ENCODE results near the gene SLC25A13. TPM values are rescaled to one million over a fixed set of nuclear protein-coding genes. Genes with fewer than 3 reads are reported as not detected.

The SLC25A13 gene
- total RNA-seq, 1 experiment from 2014 or later = 77.2 TPM

DNA sequence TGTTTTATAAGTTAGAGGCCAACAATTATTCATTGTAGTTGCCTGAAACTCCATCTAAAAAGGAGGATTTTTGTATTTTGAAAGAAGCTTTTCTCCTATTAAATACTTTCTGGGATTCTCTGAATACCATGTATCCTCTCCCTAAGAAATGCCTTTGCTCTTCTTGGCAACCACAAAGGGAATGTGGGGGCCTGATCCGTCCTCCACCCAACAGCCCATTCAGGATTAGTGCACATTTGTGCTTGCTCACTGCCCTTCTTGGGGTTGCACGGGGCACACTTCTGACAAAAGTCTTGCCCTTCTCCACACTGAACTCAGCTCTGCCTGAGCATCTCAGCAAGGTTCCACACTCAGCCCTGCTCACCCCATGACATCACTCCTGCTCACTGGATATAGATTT, 194.2 kb downstream of the SLC25A13 start (continued):
- TF ChIP-seq ZNF138 (CRISPR knock-in tag; conservative IDR thresholded peaks at IDR 0.05) = no peak
- no peak for TF ChIP-seq ZNF396 (CRISPR knock-in tag; IDR thresholded peaks at IDR 0.05; ENCODE audit: borderline replicate concordance)
- TF ChIP-seq, protein P1, sequence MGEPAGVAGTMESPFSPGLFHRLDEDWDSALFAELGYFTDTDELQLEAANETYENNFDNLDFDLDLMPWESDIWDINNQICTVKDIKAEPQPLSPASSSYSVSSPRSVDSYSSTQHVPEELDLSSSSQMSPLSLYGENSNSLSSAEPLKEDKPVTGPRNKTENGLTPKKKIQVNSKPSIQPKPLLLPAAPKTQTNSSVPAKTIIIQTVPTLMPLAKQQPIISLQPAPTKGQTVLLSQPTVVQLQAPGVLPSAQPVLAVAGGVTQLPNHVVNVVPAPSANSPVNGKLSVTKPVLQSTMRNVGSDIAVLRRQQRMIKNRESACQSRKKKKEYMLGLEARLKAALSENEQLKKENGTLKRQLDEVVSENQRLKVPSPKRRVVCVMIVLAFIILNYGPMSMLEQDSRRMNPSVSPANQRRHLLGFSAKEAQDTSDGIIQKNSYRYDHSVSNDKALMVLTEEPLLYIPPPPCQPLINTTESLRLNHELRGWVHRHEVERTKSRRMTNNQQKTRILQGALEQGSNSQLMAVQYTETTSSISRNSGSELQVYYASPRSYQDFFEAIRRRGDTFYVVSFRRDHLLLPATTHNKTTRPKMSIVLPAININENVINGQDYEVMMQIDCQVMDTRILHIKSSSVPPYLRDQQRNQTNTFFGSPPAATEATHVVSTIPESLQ (CRISPR knock-in tag; IDR thresholded peaks at IDR 0.05) = no peak
- TF ChIP-seq, protein P2, sequence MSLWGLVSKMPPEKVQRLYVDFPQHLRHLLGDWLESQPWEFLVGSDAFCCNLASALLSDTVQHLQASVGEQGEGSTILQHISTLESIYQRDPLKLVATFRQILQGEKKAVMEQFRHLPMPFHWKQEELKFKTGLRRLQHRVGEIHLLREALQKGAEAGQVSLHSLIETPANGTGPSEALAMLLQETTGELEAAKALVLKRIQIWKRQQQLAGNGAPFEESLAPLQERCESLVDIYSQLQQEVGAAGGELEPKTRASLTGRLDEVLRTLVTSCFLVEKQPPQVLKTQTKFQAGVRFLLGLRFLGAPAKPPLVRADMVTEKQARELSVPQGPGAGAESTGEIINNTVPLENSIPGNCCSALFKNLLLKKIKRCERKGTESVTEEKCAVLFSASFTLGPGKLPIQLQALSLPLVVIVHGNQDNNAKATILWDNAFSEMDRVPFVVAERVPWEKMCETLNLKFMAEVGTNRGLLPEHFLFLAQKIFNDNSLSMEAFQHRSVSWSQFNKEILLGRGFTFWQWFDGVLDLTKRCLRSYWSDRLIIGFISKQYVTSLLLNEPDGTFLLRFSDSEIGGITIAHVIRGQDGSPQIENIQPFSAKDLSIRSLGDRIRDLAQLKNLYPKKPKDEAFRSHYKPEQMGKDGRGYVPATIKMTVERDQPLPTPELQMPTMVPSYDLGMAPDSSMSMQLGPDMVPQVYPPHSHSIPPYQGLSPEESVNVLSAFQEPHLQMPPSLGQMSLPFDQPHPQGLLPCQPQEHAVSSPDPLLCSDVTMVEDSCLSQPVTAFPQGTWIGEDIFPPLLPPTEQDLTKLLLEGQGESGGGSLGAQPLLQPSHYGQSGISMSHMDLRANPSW (CRISPR knock-in tag; conservative IDR thresholded peaks at IDR 0.05; ENCODE audit: low read depth) = no peak
- TF ChIP-seq, protein P3, sequence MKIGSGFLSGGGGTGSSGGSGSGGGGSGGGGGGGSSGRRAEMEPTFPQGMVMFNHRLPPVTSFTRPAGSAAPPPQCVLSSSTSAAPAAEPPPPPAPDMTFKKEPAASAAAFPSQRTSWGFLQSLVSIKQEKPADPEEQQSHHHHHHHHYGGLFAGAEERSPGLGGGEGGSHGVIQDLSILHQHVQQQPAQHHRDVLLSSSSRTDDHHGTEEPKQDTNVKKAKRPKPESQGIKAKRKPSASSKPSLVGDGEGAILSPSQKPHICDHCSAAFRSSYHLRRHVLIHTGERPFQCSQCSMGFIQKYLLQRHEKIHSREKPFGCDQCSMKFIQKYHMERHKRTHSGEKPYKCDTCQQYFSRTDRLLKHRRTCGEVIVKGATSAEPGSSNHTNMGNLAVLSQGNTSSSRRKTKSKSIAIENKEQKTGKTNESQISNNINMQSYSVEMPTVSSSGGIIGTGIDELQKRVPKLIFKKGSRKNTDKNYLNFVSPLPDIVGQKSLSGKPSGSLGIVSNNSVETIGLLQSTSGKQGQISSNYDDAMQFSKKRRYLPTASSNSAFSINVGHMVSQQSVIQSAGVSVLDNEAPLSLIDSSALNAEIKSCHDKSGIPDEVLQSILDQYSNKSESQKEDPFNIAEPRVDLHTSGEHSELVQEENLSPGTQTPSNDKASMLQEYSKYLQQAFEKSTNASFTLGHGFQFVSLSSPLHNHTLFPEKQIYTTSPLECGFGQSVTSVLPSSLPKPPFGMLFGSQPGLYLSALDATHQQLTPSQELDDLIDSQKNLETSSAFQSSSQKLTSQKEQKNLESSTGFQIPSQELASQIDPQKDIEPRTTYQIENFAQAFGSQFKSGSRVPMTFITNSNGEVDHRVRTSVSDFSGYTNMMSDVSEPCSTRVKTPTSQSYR (CRISPR knock-in tag; IDR thresholded peaks at IDR 0.05) = no peak
- TF ChIP-seq, protein P4, sequence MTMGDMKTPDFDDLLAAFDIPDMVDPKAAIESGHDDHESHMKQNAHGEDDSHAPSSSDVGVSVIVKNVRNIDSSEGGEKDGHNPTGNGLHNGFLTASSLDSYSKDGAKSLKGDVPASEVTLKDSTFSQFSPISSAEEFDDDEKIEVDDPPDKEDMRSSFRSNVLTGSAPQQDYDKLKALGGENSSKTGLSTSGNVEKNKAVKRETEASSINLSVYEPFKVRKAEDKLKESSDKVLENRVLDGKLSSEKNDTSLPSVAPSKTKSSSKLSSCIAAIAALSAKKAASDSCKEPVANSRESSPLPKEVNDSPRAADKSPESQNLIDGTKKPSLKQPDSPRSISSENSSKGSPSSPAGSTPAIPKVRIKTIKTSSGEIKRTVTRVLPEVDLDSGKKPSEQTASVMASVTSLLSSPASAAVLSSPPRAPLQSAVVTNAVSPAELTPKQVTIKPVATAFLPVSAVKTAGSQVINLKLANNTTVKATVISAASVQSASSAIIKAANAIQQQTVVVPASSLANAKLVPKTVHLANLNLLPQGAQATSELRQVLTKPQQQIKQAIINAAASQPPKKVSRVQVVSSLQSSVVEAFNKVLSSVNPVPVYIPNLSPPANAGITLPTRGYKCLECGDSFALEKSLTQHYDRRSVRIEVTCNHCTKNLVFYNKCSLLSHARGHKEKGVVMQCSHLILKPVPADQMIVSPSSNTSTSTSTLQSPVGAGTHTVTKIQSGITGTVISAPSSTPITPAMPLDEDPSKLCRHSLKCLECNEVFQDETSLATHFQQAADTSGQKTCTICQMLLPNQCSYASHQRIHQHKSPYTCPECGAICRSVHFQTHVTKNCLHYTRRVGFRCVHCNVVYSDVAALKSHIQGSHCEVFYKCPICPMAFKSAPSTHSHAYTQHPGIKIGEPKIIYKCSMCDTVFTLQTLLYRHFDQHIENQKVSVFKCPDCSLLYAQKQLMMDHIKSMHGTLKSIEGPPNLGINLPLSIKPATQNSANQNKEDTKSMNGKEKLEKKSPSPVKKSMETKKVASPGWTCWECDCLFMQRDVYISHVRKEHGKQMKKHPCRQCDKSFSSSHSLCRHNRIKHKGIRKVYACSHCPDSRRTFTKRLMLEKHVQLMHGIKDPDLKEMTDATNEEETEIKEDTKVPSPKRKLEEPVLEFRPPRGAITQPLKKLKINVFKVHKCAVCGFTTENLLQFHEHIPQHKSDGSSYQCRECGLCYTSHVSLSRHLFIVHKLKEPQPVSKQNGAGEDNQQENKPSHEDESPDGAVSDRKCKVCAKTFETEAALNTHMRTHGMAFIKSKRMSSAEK (CRISPR knock-in tag; IDR thresholded peaks at IDR 0.05; ENCODE audit: borderline replicate concordance) = no peak

DNA sequence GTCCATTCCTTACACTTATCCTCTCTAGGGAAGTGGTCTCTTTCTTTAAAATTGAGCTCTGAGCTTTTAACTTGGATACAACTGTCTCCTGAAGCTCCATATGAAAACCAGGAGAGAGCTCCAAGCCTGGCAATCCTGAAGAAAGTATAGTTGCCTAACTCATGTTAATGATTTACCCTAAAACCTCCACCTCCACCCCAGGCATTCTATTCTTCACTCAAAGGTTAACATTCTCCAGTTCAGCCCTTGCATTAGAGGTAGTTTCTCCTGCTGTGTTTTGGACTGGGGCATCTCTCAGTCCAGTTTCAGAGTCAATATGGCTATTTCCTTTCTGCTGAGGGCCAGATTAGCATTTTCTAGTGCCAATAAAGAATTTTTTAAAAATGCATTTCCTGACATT, 195.5 kb downstream of the SLC25A13 start:
- DNase-seq (ENCODE audit: low spot score) = no peak
- peak; percentile 86 for ATAC-seq
- Mint-ChIP-seq H3K9me3 (no peaks in the 10 kb centered on the region), H3K27me3 (ENCODE audit: low read depth) (peaks cover 6% of the 10 kb centered on the region; the same call in 1 of the 2 replicates), H3K4me3 (no peak overlapping the region), H3K4me1 (peaks cover 28% of the 10 kb centered on the region), H3K36me3 (peaks cover 4% of the 10 kb centered on the region), H3K27ac (no peak overlapping the region)
- CTCF ChIA-PET = interaction anchor here (0.6 kb wide), 1 partner anchor 37 kb away, joined by 3 read pairs; no protein-coding TSS in a partner anchor
- POLR2A ChIA-PET = no interaction called here
- TF ChIP-seq SP1 (CRISPR knock-in tag; conservative IDR thresholded peaks at IDR 0.05) (no peak), ZNF416 (CRISPR knock-in tag; IDR thresholded peaks at IDR 0.05) (no peak), ZBTB21 (CRISPR knock-in tag; IDR thresholded peaks at IDR 0.05; ENCODE audit: borderline replicate concordance) (no peak), NFYB (CRISPR knock-in tag; conservative IDR thresholded peaks at IDR 0.05; ENCODE audit: low read depth) (no peak), HMGA2 (CRISPR knock-in tag; IDR thresholded peaks at IDR 0.05) (no peak)
- TF ChIP-seq, protein P5, sequence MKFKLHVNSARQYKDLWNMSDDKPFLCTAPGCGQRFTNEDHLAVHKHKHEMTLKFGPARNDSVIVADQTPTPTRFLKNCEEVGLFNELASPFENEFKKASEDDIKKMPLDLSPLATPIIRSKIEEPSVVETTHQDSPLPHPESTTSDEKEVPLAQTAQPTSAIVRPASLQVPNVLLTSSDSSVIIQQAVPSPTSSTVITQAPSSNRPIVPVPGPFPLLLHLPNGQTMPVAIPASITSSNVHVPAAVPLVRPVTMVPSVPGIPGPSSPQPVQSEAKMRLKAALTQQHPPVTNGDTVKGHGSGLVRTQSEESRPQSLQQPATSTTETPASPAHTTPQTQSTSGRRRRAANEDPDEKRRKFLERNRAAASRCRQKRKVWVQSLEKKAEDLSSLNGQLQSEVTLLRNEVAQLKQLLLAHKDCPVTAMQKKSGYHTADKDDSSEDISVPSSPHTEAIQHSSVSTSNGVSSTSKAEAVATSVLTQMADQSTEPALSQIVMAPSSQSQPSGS (CRISPR knock-in tag; IDR thresholded peaks at IDR 0.05; ENCODE audit: borderline replicate concordance, low read depth) = no peak
- TF ChIP-seq, protein P6, sequence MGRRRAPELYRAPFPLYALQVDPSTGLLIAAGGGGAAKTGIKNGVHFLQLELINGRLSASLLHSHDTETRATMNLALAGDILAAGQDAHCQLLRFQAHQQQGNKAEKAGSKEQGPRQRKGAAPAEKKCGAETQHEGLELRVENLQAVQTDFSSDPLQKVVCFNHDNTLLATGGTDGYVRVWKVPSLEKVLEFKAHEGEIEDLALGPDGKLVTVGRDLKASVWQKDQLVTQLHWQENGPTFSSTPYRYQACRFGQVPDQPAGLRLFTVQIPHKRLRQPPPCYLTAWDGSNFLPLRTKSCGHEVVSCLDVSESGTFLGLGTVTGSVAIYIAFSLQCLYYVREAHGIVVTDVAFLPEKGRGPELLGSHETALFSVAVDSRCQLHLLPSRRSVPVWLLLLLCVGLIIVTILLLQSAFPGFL (CRISPR knock-in tag; IDR thresholded peaks at IDR 0.05; ENCODE audit: borderline replicate concordance) = no peak
